Liver (tissue), 3 donors: ENCODE measurements around the gene RPE65.

ENCODE experiments used
- GABPA ChIP-seq, 2 donors: IDR thresholded peaks in 1 of 2; conservative IDR thresholded peaks in 1 of 2; 2 replicates each; pipeline ENCODE4 v1.6.1; 2016; ENCODE audit warnings: antibody characterized with exemption in 2 of 2, mild to moderate bottlenecking in 1 of 2, moderate library complexity in 1 of 2
- RXRA ChIP-seq, 2 donors: IDR thresholded peaks; 2 replicates each; pipeline ENCODE4 v1.6.1; 2017 to 2018; ENCODE audit warnings: antibody characterized with exemption in 2 of 2, mild to moderate bottlenecking in 1 of 2
- TAF1 ChIP-seq: conservative IDR thresholded peaks from 2 replicates; pipeline ENCODE4 v1.6.1; 2016; ENCODE audit warnings: antibody characterized with exemption, mild to moderate bottlenecking
- TF ChIP-seq, protein P1 (sequence below): fragments of 150-350 bp; IDR thresholded peaks from 2 replicates; pipeline ENCODE4 v1.5.1; 2017; ENCODE audit warnings: improper control_type of control experiment, low read depth, low read length; ENCODE audit not compliant: missing input control
- TF ChIP-seq, protein P2 (sequence below): IDR thresholded peaks from 2 replicates; pipeline ENCODE4 v1.6.1; 2016; ENCODE audit warnings: antibody characterized with exemption, mild to moderate bottlenecking
- donor health status: healthy.
- donor health status: healthy.

DNA sequence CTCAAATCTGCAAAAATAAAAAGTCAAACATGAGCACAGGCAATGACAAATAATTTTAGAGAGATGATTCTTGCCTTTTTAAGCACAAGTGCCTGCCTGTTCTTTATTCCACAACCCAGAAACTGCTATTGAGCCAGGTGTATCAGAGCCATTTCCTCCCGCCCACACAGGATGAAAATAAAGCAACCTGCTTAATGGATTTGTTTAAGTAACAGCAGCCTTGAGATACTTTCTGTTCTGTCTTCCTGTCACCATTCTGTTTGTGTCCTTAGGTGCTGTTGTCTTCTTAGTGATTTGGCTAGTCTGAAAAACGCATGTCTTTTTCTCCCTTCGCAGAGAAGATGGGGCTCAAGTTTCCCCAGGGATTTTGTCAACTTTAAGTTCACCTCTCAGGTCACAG lies 11.4 kb downstream of the RPE65 start:
- TF ChIP-seq, protein P1, sequence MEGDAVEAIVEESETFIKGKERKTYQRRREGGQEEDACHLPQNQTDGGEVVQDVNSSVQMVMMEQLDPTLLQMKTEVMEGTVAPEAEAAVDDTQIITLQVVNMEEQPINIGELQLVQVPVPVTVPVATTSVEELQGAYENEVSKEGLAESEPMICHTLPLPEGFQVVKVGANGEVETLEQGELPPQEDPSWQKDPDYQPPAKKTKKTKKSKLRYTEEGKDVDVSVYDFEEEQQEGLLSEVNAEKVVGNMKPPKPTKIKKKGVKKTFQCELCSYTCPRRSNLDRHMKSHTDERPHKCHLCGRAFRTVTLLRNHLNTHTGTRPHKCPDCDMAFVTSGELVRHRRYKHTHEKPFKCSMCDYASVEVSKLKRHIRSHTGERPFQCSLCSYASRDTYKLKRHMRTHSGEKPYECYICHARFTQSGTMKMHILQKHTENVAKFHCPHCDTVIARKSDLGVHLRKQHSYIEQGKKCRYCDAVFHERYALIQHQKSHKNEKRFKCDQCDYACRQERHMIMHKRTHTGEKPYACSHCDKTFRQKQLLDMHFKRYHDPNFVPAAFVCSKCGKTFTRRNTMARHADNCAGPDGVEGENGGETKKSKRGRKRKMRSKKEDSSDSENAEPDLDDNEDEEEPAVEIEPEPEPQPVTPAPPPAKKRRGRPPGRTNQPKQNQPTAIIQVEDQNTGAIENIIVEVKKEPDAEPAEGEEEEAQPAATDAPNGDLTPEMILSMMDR, result no peak
- TF ChIP-seq RXRA (IDR thresholded peaks at IDR 0.05), result no peak
- TF ChIP-seq GABPA (IDR thresholded peaks at IDR 0.05 in 1 of 2, conservative IDR thresholded peaks at IDR 0.05 in 1 of 2), result no peak
- TF ChIP-seq, protein P2, sequence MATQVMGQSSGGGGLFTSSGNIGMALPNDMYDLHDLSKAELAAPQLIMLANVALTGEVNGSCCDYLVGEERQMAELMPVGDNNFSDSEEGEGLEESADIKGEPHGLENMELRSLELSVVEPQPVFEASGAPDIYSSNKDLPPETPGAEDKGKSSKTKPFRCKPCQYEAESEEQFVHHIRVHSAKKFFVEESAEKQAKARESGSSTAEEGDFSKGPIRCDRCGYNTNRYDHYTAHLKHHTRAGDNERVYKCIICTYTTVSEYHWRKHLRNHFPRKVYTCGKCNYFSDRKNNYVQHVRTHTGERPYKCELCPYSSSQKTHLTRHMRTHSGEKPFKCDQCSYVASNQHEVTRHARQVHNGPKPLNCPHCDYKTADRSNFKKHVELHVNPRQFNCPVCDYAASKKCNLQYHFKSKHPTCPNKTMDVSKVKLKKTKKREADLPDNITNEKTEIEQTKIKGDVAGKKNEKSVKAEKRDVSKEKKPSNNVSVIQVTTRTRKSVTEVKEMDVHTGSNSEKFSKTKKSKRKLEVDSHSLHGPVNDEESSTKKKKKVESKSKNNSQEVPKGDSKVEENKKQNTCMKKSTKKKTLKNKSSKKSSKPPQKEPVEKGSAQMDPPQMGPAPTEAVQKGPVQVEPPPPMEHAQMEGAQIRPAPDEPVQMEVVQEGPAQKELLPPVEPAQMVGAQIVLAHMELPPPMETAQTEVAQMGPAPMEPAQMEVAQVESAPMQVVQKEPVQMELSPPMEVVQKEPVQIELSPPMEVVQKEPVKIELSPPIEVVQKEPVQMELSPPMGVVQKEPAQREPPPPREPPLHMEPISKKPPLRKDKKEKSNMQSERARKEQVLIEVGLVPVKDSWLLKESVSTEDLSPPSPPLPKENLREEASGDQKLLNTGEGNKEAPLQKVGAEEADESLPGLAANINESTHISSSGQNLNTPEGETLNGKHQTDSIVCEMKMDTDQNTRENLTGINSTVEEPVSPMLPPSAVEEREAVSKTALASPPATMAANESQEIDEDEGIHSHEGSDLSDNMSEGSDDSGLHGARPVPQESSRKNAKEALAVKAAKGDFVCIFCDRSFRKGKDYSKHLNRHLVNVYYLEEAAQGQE, result no peak
- no peak for TF ChIP-seq TAF1
